HCT116 (cell line): ENCODE measurements around the gene THSD7B.

Experiments used
- CTCF ChIP-seq, 3 experiments: fragments of 200-600 bp in 1 of 3; sonication (generic) in 1 of 3; IDR thresholded peaks in 2 of 3; conservative IDR thresholded peaks in 1 of 3; 2 replicates each; pipeline ENCODE4 v1.5.1; 2012 to 2017; ENCODE audit warnings: low read depth in 2 of 3, low read length in 2 of 3, antibody characterized with exemption in 1 of 3, borderline replicate concordance in 1 of 3, control low read depth in 1 of 3, mild to moderate bottlenecking in 1 of 3, mixed read lengths in 1 of 3, mixed run types in 1 of 3, moderate library complexity in 1 of 3; ENCODE audit not compliant: insufficient read depth in 1 of 3
- POLR2A ChIP-seq: IDR thresholded peaks from 2 replicates; pipeline ENCODE4 v1.7.0; 2011; ENCODE audit warnings: borderline replicate concordance; ENCODE audit not compliant: insufficient read depth, insufficient read length; ENCODE audit errors: extremely low read depth

GRCh38 chr2:137020452-137021196, 255.3 kb downstream of the THSD7B start:
- TF ChIP-seq CTCF (IDR thresholded peaks at IDR 0.05 in 2 of 3, conservative IDR thresholded peaks at IDR 0.05 in 1 of 3; ENCODE audit: borderline replicate concordance in 1 of 3, insufficient read depth in 1 of 3, low read depth in 2 of 3, low read length in 2 of 3): no peak
- TF ChIP-seq POLR2A: no peak
